Measurements from ENCODE around the gene TUT1. TPM values are rescaled to one million over a fixed set of nuclear protein-coding genes. Genes with fewer than 3 reads are reported as not detected.
"Not testable (repeated sequence)": the region's sequence is repeated elsewhere in the genome, so short reads cannot be mapped to it uniquely, and the experiment has no call there.

The TUT1 gene
- total RNA-seq, 1 experiment from 2014 or later, result 9.8 TPM

DNA sequence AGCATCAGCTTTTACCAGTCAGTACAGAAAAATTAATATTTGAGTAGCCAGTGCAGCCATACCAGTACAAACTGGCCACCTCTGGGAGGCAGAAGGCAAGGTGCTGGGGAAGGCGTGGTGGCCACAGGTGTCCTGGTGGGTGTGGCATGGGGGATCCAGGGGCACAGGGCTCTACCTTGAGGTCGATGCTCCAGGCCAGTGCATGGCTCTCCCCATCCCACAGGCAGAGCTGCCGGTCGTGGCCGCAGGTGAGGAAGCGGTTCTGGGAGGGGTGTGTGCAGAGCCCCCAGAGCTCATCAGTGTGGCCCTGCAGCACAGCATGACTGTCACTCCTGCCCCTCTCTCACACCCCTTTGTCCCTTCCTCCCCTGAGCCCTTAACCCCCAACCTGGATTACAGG, 14.1 kb upstream of the TUT1 start:
- DNase-seq (ENCODE audit: low read depth), result no peak

DNA sequence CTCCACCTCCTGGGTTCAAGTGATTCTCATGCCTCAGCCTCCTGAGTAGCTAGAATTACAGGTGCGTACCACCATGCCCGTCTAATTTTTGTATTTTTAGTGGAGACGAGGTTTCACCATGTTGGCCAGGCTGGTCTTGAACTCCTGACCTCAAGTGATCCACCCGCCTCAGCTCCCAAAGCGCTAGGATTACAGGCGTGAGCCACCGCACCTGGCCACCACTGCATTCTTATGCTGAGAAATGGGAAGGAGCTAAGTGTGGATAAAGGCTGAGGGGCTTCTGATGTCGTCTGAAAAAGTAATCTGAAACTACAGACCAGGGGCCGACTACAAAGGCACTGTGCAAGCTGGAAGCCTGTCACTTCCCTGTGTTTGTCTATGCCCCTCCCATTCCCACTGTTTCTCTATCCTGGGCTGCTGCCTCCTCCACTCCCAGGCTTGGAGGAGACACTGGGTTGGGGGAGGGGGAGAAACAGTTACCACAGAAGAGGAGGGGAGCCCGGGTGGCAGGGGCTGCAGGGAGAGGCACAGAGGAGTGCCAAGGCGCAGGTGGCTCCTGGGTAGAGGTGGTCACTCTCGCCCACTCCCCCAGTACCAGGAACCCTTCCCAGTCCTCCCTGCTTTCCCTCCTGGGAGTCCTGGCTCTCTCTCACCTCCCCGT, 13.3 kb upstream of the TUT1 start:
- DNase-seq (ENCODE audit: low read depth), result no peak

DNA sequence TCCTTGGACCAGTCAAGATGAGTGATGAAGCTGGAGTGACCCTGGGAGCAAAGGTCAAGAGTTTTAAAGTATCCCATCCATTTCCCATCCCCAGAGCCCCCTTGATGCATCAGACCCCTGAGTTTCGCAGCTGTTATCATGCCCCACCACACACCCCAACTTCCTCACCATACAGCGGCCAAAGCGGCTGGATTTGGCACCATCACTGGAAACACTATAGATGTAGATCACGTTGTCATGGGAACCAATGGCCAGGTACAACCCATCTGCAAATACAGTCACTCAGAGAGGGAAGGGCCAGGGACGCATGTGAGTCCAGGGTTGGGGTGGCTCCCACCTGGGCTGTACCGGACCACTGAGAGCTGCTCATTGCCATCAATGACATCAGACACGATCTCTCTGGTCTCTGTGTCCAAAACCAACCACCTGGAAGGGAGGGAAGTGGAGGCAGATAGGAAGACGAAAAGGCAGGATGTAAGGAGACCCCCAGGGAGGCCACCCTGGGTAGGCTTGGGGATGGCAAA, 12.5 kb upstream of the TUT1 start:
- no peak for DNase-seq (ENCODE audit: low read depth)

DNA sequence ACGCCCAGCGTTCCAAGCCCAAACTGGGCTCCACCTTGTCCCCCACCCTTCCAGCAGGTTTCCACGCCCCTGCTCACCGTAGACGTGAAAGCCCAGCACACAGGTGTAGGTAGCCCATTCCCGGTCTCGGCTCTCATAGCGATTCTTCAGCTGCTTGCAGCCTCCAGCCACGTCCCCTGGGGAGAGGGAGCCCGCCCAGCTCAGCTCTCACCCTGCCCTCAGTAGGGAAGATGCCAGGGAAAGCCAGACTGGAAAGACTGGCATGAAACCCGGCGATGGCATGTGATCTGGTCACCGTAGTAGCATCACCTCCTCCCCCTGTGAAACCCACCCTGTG, 11.7 kb upstream of the TUT1 start:
- DNase-seq (ENCODE audit: low read depth), result no peak

DNA sequence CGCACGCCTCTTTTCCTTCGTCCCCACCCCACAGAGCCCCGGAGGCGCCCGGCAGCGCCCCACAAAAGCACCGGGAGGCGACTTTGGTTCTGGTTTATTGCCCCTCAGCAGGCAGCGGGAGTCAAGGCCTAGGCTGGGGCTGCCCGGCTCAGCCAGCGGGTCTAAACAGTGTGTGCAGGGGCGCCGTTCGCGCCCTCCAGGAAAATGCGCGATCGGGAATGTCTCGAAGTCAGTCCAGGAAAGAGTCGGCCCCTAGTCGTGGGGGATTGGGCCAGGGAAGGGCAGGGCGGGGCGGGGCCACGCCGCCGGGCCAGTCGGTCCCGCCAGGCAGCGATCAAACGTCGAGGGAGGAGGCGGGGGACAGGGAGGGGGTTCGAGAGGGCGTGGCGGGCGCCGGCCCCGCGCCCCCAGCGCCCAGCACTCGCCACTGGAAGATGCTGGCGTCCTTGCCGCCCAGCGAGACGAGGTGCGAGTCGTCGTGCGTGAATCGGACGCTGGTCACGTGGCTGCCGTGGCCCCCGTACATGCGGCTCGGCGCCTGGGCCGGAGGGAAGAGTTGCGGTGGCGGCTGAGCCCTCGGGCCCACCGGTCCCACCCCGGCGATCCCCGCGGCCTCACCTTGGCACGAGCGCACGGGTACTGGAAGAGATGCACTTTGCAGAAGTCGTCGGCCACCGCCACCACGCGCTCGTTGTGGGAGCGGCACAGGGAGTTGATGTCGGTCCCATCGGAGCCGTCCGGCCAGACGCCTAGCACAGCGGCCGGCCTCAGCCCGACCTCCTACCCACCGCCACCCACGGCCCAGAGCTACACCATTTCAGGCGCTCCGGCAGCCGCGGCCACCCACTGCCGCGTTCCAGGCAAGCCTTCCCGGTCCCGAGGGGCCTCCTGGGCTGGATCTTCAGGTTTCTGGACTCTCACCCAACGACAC, 11.1 kb upstream of the TUT1 start:
- DNase-seq (ENCODE audit: low read depth), result no peak

DNA sequence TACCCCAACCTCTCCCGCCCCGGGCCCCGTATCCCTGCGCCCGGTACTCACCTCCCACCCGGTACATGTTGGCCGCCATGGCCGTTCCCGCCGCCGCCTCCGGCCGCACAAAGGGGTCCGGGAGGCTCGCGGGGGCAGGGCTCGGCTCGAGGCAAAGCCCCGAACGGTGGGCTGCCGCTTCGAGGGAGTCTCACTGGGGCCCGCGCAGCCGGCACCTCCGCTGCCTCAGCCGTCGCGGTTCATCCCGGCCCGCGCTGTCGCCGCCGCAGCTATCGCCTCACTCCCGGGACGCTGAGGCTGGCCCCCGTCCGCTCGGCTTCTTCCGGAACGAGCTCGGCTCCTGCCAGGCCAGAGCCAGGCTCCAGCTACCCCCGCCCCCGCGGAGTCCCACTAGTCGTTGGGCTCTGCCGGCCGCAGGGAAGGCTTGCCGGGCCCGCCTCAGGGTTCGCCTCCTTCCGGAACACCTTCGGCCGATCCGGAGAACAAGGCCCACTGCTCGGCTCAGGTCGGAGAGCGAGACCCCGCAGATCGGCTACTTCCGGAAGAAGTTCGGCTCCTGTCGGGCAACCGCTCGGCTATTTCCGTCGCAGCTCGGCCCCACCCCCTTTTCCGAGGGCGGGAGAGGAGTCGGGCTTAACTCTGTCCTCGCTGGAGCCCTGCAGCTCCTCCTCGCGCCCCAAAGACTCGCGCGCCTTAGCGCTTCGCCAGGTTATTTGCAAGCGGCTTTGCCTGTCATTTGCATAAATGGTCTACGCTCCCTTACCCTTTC, 10.2 kb upstream of the TUT1 start, which contains the start of gene MTA2:
TSS of gene MTA2 (minus strand) at position 494 of the 769 bp plus-strand sequence. CDS start at position 79, 415 bp downstream.
- peak; percentile 96 for DNase-seq (ENCODE audit: low read depth)

DNA sequence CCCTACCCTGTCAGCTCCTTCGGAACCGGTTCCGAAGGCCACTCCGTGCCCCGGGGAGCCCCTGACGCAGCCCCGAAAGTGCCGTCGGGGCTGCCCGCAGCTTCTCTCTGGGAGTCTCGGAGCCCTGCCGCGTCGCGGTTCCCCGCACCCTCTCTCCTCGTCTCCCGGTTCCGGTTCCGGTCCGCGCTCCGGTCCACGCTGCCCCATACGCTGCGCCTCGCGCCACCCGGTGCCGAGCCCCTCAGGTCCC, 9.7 kb upstream of the TUT1 start:
- no peak for DNase-seq (ENCODE audit: low read depth)

DNA sequence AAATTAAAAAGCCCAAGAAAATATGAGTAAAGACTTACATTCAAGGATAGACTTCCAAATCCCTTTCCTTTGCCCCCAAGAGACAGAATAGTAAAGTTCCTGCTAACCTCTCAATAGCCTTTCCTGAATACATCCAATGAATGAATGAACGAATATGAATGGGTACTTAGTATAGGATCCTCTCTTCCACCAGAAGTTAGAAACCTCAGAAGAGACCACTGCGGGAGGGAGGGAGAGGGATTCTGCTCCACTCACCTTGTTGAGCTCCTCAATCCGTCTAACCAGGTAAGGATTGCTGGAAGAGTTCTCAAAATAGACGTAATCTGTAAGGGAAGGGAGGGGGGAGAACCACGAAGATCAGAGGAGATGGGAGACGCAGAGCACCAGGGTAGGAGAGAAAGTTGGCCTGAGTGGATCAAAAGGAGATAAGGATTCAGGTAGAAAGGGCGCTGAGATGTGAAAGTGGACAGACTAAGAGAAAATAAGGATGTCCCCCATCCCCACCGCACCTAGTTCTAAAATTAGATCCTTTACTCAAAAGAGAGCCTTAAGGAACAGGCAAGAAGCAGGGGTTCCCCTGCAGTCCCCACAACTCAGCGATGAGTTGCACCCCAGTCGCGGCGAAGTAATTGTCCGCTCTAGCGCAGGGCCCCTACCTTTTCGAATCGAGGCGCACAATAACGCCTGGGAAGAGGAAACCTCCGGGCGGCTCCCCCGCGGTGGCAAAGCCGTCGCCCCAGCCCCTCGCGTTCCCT, 9.2 kb upstream of the TUT1 start:
- no peak for DNase-seq (ENCODE audit: low read depth)

DNA sequence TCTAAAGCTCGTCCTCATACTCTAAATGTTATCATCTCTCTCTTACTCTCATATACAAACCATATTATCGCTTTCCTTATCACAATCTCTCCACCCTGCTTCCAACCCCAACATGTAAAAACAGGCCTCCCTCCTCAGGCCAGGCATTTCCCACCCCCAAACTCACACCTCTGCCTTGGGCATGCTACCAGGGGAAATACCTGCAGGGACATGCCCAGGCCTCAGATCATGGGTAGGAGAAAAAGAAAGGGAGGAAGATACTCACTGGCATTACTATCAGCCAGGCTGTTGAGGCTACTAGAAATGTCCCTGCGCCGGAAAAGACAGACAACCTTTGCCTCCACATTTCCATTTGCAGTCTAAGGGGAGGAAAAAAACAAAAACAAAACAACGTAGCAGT, 8.6 kb upstream of the TUT1 start:
- DNase-seq (ENCODE audit: low read depth), result no peak

DNA sequence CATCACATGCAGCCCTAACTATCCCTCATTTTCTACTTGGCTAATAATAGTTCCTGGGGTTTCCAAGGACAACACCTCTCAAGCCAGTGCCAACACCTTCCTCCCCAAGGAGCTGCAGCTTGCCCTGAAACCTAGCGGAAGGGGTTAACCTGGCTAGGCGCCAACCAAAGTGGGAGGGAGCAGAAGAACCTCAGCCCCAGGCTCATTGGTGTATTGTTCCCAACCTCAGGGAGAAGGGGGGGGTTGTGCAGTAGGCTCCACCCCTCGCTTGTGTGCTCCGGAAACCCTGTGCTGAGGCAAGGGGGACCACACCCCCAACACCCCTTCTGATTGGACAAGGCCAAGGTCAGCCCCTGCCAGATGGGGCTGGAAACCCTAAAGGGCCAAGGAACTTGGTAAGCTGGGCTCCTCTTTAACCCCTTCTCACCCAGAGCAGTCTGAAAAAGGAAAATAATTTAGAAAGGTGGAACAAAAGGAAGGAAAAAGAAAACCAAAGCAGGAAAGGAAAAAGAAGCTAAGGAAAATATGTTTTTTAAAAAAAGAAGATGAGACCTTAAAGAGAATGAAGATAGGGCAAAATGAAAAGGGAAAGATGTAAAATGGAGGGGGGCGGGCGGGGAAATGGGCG, 7.9 kb upstream of the TUT1 start:
- DNase-seq (ENCODE audit: low read depth), result peak; percentile 99

DNA sequence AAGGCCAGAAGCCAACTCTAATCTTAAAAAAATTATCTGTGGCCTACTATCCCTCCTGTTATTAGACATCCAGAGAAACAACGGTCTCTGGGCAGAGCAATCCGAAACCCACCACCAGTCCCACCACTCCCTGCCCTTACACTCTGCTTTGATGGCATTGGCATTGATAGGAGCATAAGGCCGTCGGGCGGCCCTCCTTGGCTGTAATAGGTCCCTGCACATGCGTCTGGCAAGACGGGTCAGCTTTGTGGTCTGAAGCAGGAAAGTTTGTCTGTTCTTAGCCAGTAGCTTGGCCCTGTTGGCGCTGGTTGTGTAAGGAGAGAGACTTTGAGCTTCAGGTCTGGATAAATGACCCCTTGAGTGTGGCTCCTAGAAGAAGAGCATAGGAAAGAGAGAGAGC, 3.8 kb upstream of the TUT1 start:
- no peak for DNase-seq (ENCODE audit: low read depth)

DNA sequence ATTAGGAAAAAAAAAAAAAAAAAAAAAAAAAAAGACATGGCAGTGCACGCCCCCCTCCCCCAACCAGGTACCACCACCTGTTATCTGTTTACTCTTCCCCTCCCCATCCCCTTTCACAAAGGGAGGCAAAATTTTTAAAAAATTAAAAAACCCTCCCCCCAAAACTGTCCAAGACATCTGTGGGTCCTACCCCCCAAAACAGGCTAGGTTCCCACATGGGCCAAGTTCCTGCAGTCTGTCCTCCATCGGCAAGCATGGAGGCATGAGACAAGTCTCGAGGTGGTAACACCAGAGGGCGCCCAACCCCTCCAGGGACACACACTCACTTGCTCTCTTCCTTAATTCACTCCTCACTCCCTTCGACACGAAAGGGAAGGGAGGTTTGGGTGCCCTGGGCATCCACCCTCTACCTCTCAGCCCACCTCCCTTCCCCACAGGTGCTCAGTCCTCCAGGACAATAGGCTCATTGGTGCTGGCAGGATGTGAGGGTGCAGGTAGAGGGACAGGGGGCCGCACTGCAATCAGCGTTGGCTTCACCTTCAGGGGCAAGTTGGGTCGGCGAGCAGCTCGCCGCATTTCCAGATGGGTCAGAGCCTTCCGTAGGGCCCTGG, 2.2 kb upstream of the TUT1 start:
- peak; percentile 78 for DNase-seq (ENCODE audit: low read depth)

DNA sequence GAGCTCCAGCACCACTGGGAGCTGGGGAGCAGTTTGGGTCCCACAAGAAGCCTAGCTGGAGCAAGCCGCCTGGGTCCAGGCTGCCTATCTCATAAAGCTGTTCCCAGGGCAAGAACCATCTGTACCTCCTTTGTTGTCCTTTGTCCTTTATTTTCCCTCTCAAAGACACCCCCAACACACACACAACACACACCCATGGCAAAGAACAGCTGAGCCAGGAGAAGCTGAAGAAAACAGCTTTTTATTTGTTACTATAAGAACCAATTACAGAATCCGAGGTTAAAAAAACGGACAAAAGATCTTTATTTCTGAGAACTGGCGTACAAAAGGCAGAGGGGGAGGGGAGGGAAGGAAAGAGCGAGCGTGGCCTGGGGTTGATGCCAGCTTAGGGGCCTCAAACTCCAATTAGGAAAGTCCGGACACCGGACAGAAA, 1.7 kb upstream of the TUT1 start:
- DNase-seq (ENCODE audit: low read depth), result no peak

DNA sequence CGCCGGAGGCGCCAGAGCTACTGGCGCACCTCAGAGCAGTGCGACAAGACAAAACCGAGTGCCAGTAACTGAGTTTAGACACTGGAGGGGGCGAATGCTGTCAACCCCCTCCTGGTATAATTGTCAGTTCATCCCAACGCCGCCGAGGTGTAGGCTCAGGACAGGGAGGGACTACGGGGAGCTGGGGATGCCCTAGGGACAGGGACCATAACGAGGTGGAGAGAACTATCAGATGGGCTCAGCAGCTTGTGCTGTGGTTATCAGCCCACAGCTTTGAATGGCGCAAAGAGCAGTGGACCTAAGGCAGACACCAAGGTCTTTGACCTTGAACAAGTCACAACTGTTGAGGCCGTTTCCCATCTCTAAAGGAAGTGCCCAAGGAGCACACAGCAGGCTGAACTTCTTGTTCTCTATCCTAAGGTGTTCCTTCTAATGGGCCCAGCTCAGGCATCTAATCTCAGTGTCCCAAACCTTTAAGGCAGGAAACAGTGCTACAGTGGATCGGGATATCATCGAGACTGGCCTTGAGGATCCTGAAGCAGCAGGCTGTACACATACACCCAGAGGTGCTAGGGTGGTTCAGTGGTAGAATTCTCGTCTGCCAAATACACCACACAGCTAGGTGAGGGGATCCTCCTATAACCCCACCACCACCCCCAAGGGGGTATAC, 958 bp upstream of the TUT1 start:
- no peak for DNase-seq (ENCODE audit: low read depth)

DNA sequence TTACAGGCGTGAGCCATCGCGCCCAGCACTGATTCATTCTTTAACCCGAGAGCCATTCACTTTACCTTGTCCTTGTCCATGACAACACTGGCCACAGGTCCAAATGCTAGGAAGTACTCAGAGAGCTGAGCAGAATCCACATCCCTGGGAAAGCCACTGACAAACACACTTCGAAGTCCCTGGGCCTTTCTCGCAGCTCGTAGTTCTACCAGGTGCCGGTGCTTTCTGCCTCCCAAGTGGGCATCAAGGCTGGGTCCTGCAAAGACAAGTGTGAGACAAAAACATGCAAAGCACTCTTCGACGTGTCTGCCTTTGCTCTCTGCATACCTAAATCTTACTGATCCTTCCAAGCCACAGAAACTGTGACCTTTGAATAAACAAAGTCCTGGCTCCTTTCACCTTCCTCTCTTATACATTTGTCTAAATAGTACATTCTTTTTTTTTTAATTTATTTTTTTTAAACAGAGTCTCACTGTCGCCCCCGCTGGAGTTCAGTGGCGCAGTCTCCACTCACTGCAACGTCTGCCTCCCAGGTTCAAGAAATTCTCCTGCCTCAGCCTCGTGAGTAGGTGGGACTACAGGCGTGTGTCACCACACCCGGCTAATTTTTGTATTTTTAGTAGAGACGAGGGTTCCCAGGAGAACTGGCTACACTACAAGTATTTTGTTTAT, 2.2 kb downstream of the TUT1 start:
- DNase-seq (ENCODE audit: low read depth), result no peak

DNA sequence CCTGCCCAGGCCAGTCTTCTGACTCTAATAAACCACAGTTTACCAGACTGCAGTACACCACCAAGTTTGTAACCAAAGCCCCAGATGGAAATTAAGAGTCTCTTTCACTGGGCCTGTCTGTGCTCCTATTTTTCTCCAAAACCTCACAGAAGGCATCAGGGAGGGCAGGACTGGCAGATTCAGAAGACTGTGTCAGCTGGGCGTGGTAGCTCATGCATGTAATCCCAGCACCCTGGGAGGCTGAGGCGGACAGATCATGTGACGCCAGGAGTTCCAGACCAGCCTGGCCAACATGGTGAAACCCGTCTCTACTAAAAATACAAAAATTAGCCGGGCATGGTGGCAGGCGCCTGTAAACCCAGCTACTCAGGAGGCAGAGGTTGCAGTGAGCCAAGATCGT, 6.0 kb downstream of the TUT1 start:
- not testable (repeated sequence) for DNase-seq (ENCODE audit: low read depth)

DNA sequence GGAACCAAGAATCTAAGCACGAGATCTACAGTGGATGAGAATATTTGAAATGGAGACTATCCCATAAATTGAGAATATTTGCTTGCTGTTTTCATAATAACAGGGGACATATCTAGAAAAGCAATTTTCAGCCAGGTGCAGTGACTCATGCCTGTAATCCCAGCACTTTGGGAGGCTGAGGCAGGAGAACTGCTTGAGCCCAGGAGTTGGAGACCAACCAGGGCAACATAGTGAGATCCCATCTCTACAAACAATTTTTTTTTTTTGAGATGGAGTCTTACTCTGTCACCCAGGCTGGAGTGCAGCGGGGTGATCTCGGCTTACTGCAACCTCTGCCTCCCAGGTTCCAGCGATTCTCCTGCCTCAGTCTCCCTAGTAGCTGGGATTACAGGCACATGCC, 9.6 kb downstream of the TUT1 start:
- DNase-seq (ENCODE audit: low read depth), result not testable (repeated sequence)

DNA sequence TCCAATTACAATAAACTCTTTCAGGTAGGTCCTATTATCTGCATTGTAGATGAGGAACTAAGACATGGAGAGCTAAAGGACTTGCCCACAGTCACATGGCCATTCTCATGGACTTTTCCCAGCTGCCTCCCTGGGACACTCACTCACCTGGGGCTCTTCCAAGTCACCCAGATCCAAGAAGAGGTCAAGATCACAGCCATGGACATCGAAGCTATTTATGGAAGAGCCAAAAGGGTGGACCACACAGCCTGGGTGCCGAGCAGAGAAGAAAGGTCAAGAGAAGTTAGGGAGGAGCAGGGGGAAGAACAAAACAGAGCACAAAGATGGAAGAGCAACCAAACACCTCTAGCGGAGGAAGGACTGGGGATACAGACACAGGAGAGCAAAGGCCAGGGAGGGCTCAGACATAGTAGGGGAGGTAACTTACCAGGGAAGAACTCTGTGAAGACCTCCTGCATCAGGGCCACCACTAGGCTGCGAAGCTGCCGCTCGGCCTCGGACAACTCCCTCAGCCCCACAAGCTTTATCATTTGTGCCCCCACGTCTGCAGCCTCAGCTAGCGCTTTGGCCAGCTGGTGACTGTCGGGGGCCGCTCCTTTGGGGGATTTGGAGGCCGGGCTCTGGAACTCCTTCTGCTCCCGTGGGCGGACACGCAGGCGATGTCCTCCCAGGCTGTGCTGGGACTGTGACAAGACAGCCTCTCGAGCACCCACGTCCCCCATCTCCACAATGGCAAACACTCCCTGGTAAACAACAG, 10.2 kb downstream of the TUT1 start:
- DNase-seq (ENCODE audit: low read depth), result no peak

DNA sequence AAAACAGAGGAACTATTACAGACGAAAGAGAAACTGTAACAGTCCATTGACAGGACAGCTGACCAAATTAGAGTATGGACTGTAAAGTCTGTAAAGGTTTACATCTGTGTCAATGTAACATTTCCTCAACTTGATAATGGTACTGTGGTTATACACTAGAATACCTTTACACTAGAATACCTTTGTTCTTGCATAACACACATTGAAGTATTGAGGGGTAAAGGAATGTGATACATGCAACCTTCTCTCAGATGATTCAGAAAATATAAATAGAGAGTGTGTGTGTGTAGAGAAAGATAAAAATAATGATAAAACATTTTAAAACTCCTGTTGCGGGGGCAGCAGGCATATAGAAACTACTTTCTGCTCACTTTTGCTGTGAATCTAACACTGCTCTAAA, 12.1 kb downstream of the TUT1 start:
- no peak for DNase-seq (ENCODE audit: low read depth)
